NOMO-1 treated with DMSO at 0.1 percent for 48 hours (cell line): ENCODE data around the gene KIAA1671.

ENCODE experiments used
- DNase-seq: peaks from one replicate; lab custom pipeline; 2025; ENCODE audit not compliant: unreplicated experiment; lab: John Stamatoyannopoulos, UW

The KIAA1671 gene

DNA sequence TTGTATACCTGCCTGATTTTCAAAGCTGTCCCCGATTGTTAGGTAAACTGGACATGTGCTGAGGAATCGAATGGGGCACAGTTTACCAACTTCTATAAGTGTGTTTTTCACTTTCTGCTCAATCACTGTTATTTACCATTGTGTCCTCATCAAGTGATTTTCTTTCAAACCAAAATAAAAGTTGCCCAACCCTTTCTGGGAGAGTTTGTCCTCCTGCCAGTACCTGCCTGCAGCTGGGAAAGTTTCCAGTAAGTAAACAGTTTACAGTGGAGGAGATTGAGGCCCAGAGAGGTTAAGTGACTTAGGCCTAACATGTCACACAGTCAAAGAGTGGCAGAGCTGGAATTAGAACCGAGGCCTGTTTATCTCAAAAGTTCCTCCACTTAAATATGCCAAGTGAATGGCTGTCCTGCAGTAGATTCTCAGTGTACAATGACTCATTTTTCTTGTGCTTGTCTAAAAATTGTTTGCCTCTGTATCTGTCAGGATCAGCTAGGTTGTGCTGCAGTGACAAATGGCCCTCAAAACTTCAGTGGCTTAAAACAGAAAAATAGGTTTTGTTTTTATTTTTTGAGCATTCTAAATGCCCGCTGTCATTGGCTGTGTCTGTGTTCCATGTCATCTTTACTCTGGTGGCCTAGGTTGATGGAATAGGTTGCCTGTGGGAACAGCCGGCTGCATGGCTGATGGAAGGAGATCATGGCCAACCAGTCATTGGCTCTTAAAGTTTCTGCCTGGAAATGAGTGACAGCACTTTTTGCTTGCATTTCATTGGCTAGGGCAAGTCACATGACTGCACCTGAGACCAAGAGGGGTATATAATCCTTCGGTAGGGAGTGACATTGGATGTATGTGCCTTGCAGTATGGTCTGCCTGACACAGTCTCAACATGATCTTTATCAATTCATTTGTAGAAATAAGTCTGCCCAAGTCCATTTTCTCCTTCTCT, 185.3 kb downstream of the KIAA1671 start:
- no peak for DNase-seq

DNA sequence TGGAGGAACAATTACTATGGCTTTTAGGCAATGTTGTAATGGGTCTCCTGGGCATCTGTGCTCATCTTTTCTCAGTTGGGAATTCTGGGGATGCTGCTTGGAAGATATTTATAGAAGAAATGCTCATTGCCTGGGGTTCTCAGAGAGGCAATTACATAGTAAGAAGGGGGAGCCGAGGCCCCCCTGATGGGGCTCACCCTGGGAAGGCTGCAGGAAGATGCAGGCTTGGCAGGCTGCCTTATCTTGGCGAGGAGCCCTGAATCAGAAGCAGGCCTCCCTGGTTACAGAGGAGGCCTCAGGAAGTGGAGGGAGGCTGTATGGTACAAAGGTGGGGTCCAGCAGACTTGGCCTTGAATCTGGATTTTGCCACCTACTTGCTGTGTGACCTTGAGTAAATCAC, 186.5 kb downstream of the KIAA1671 start:
- no peak for DNase-seq

DNA sequence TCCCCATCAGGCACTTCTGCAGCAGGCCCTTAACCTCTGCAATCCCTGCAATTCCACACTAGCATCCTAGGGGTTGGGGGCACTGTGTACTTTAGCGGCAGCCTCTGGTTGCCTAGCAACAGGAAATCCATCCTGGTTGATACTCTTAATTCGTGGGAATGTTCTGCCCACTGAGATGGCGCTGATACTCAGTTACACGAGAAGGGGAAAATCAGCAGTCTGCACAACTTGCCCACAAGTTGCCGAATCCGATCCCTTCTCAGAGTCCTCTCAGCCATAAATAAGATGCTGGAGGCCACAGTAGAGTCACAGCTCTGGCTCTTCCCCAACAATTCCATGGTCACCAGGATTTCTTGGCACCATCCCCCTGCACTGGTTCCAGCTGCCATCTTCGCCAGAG, 189.6 kb downstream of the KIAA1671 start:
- DNase-seq: no peak

- DNase-seq: no peak
Measured at GRCh38 chr22:25143156-25144076, 190.9 kb downstream of the KIAA1671 start.

GRCh38 chr22:25144522-25144921, 192.0 kb downstream of the KIAA1671 start:
- no peak for DNase-seq

- DNase-seq: no peak
Measured at GRCh38 chr22:25146307-25146706, 193.8 kb downstream of the KIAA1671 start.

GRCh38 chr22:25146906-25147641, 194.6 kb downstream of the KIAA1671 start:
- no peak for DNase-seq

GRCh38 chr22:25147642-25147928, 195.1 kb downstream of the KIAA1671 start:
- DNase-seq: no peak

GRCh38 chr22:25148149-25148691, 195.7 kb downstream of the KIAA1671 start:
- DNase-seq: no peak

GRCh38 chr22:25149014-25149413, 196.5 kb downstream of the KIAA1671 start:
- DNase-seq: no peak

- no peak for DNase-seq
Measured at GRCh38 chr22:25153961-25154666, 201.6 kb downstream of the KIAA1671 start.

DNA sequence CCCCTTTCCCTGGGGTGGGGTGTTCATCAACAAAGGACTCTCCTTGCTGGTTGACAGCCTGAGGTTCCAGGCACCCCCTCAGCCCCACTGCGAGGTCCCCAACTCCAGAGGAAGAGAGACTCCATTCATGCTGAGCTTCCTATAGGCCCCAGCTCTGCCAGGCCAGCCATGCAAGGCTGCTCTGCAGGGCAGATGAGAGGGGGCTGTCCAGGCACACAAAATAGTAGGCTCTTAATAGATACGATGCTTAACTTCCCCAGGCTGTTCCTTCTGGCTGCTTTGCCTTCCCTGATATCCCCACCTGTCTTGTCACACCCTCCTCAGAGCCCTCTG, 202.1 kb downstream of the KIAA1671 start:
- no peak for DNase-seq

DNA sequence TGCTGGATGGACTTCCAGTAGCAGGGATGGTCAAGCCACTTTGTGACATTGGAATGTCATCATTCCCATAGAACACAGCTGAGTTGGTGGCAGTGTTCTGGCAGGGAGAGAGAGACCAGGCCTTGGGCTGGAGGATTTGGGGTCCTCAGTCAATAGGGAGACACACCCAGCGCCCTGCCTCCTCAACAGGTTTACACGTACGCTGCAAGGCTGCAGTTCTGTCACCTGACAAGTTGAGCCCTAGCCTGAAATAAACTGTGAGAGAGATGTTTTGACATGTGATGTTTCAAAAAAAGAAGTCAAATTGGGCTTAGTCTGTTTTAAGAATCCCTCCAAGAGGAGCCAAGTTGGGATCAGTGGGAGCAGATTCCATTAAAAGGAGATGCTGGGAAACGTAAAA, 204.2 kb downstream of the KIAA1671 start:
- DNase-seq: no peak

- DNase-seq: no peak
Measured at GRCh38 chr22:25159028-25159427, 206.5 kb downstream of the KIAA1671 start.

- no peak for DNase-seq
Measured at GRCh38 chr22:25160120-25160996, 207.8 kb downstream of the KIAA1671 start.

GRCh38 chr22:25161017-25161915, 208.8 kb downstream of the KIAA1671 start:
- no peak for DNase-seq

DNA sequence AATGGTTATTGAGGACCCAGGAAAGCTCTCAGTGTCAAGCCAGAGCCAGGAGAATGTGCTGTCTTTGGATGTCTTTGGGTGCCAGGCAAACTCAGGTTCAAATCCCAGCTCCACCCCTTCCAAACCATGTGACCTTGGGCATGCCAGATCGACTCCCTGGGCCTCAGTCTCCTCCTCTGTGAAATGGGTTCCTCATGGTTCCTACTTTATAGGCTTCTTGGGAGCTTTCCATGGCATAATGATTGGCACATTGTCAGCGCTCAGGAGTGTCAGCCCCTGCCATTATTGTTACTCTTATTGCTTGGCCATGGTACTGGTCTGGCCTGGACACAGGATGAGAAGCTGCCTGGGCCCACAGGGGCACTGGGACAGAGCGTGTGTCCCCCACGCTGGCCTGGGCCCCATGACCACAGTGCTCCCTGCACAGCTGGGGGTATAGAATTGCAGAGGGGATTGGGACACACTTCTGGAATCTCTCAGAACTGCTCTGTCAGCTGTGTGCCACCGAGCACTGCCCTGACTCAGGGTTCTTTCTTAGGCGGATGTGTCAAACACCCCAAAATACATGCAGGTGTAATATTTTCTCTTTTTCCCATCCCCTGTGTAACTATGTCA, 209.5 kb downstream of the KIAA1671 start:
- DNase-seq: no peak

- no peak for DNase-seq
Measured at GRCh38 chr22:25162561-25162960, 210.0 kb downstream of the KIAA1671 start.
